ENCODE results near the gene SLC19A1.

SLC19A1 gene

GRCh38 chr21:45546636-45547544, 4.7 kb upstream of the SLC19A1 start:
- no peak overlapping the region for H3K4ac ChIP-seq (ENCODE audit: low read depth in 1 of 2, low read length in 2 of 2)
- peaks cover 0 to 24% of the 10 kb centered on the region in 2 experiments for H3K27me3 ChIP-seq (ENCODE audit: control insufficient read depth in 1 of 2, insufficient read depth in 1 of 2, low read length in 2 of 2)
- WGBS = 90% methylated on average over 14 of the region's 16 CpGs
- no peak overlapping the region for H2AK5ac ChIP-seq (ENCODE audit: low read length, severe bottlenecking)
- no peak overlapping the region for H2BK15ac ChIP-seq (ENCODE audit: low read depth, poor library complexity, severe bottlenecking)
- no peaks in the 10 kb centered on the region for H3K36me3 ChIP-seq (ENCODE audit: control insufficient read depth in 1 of 2, insufficient read depth in 2 of 2, low read depth in 1 of 2, low read length in 2 of 2)
- H3K79me1 ChIP-seq (replicated peaks; ENCODE audit: low read length, poor library complexity, severe bottlenecking) = no peaks in the 10 kb centered on the region
- peaks cover 18% of the 10 kb centered on the region for H3K4me1 ChIP-seq (ENCODE audit: control insufficient read depth, insufficient read depth, low read depth, low read length)
- H3K4me2 ChIP-seq (ENCODE audit: low read length, poor library complexity, severe bottlenecking) = no peak overlapping the region
- no peak for DNase-seq
- no peaks in the 10 kb centered on the region for H3K9me3 ChIP-seq (ENCODE audit: control insufficient read depth, low read length)
- H3K27ac ChIP-seq (ENCODE audit: low read length, poor library complexity, severe bottlenecking) = no peak overlapping the region
- no peak overlapping the region for H4K91ac ChIP-seq (ENCODE audit: low read length)
- H2BK120ac ChIP-seq (ENCODE audit: low read depth, low read length) = no peak overlapping the region
- H3K18ac ChIP-seq (ENCODE audit: low read depth in 1 of 2, low read length in 2 of 2) = no peak overlapping the region
- no peak overlapping the region for H2AFZ ChIP-seq (ENCODE audit: low read depth, low read length)
- H4K8ac ChIP-seq (ENCODE audit: low read length) = no peak overlapping the region
- H3K23ac ChIP-seq (ENCODE audit: low read length in 2 of 2) = no peak overlapping the region
- H3K14ac ChIP-seq (ENCODE audit: low read length in 2 of 2) = no peak overlapping the region
- H3K9ac ChIP-seq (ENCODE audit: low read length) = no peak overlapping the region
- H3K4me3 ChIP-seq (ENCODE audit: insufficient read depth in 1 of 2, low read depth in 1 of 2, low read length in 2 of 2) = no peak overlapping the region
- no peak overlapping the region for H2BK5ac ChIP-seq (ENCODE audit: low read depth, low read length, poor library complexity, severe bottlenecking)
- no peak overlapping the region for H2BK12ac ChIP-seq (ENCODE audit: low read length in 2 of 2)

- no peak overlapping the region for H3K4ac ChIP-seq (ENCODE audit: low read depth in 1 of 2, low read length in 2 of 2)
- no peak overlapping the region for H3K27ac ChIP-seq (ENCODE audit: low read length, poor library complexity, severe bottlenecking)
- no peaks in the 10 kb centered on the region for H3K79me1 ChIP-seq (replicated peaks; ENCODE audit: low read length, poor library complexity, severe bottlenecking)
- H2AK5ac ChIP-seq (ENCODE audit: low read length, severe bottlenecking) = no peak overlapping the region
- H4K8ac ChIP-seq (ENCODE audit: low read length) = no peak overlapping the region
- H3K4me1 ChIP-seq (ENCODE audit: control insufficient read depth, insufficient read depth, low read depth, low read length) = peaks cover 24% of the 10 kb centered on the region
- no peaks in the 10 kb centered on the region for H3K36me3 ChIP-seq (ENCODE audit: control insufficient read depth in 1 of 2, insufficient read depth in 2 of 2, low read depth in 1 of 2, low read length in 2 of 2)
- no peak overlapping the region for H2BK5ac ChIP-seq (ENCODE audit: low read depth, low read length, poor library complexity, severe bottlenecking)
- H3K4me2 ChIP-seq (ENCODE audit: low read length, poor library complexity, severe bottlenecking) = no peak overlapping the region
- 96% methylated on average over 22 of the region's 22 CpGs for WGBS
- no peak overlapping the region for H2BK12ac ChIP-seq (ENCODE audit: low read length in 2 of 2)
- no peaks in the 10 kb centered on the region for H3K9me3 ChIP-seq (ENCODE audit: control insufficient read depth, low read length)
- H2AFZ ChIP-seq (ENCODE audit: low read depth, low read length) = no peak overlapping the region
- no peak overlapping the region for H3K18ac ChIP-seq (ENCODE audit: low read depth in 1 of 2, low read length in 2 of 2)
- H3K9ac ChIP-seq (ENCODE audit: low read length) = no peak overlapping the region
- no peak overlapping the region for H2BK15ac ChIP-seq (ENCODE audit: low read depth, poor library complexity, severe bottlenecking)
- H3K23ac ChIP-seq (ENCODE audit: low read length in 2 of 2) = no peak overlapping the region
- H3K4me3 ChIP-seq (ENCODE audit: insufficient read depth in 1 of 2, low read depth in 1 of 2, low read length in 2 of 2) = no peak overlapping the region
- no peak overlapping the region for H3K14ac ChIP-seq (ENCODE audit: low read length in 2 of 2)
- H4K91ac ChIP-seq (ENCODE audit: low read length) = no peak overlapping the region
- no peak overlapping the region for H2BK120ac ChIP-seq (ENCODE audit: low read depth, low read length)
- peaks cover 0 to 24% of the 10 kb centered on the region in 2 experiments for H3K27me3 ChIP-seq (ENCODE audit: control insufficient read depth in 1 of 2, insufficient read depth in 1 of 2, low read length in 2 of 2)
- no peak for DNase-seq
Observed at GRCh38 chr21:45545691-45546531, 3.7 kb upstream of the SLC19A1 start.

DNA sequence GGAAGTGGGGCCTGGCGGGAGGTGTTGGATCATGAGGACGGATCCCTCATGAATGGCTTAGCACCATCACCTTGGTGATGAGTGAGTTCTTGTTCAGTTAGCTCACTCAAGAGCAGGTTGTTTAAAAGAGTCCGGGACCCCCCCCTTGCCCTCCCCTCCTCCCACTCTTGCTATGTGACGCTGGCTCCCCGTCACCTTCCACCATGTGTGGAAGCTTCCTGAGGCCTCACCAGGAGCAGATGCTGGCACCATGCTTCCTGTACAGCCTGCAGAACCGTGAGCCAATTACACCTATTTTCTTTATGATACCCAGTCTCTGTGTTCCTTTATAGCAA, 3.0 kb upstream of the SLC19A1 start:
- no peaks in the 10 kb centered on the region for H3K36me3 ChIP-seq (ENCODE audit: control insufficient read depth in 1 of 2, insufficient read depth in 2 of 2, low read depth in 1 of 2, low read length in 2 of 2)
- no peak overlapping the region for H3K14ac ChIP-seq (ENCODE audit: low read length in 2 of 2)
- no peak overlapping the region for H3K27ac ChIP-seq (ENCODE audit: low read length, poor library complexity, severe bottlenecking)
- H3K79me1 ChIP-seq (replicated peaks; ENCODE audit: low read length, poor library complexity, severe bottlenecking) = peaks cover under 1% of the 10 kb centered on the region
- H2BK120ac ChIP-seq (ENCODE audit: low read depth, low read length) = no peak overlapping the region
- no peak overlapping the region for H3K4me3 ChIP-seq (ENCODE audit: insufficient read depth in 1 of 2, low read depth in 1 of 2, low read length in 2 of 2)
- H4K91ac ChIP-seq (ENCODE audit: low read length) = no peak overlapping the region
- H2BK5ac ChIP-seq (ENCODE audit: low read depth, low read length, poor library complexity, severe bottlenecking) = no peak overlapping the region
- no peak overlapping the region for H3K18ac ChIP-seq (ENCODE audit: low read depth in 1 of 2, low read length in 2 of 2)
- H2BK15ac ChIP-seq (ENCODE audit: low read depth, poor library complexity, severe bottlenecking) = no peak overlapping the region
- no peak overlapping the region for H2BK12ac ChIP-seq (ENCODE audit: low read length in 2 of 2)
- H2AK5ac ChIP-seq (ENCODE audit: low read length, severe bottlenecking) = no peak overlapping the region
- DNase-seq = no peak
- H2AFZ ChIP-seq (ENCODE audit: low read depth, low read length) = no peak overlapping the region
- no peak overlapping the region for H3K4ac ChIP-seq (ENCODE audit: low read depth in 1 of 2, low read length in 2 of 2)
- H3K4me2 ChIP-seq (ENCODE audit: low read length, poor library complexity, severe bottlenecking) = no peak overlapping the region
- H4K8ac ChIP-seq (ENCODE audit: low read length) = no peak overlapping the region
- 96% methylated on average over 6 of the region's 6 CpGs for WGBS
- H3K27me3 ChIP-seq (ENCODE audit: control insufficient read depth in 1 of 2, insufficient read depth in 1 of 2, low read length in 2 of 2) = peaks cover 0 to 24% of the 10 kb centered on the region in 2 experiments
- peaks cover 20% of the 10 kb centered on the region for H3K4me1 ChIP-seq (ENCODE audit: control insufficient read depth, insufficient read depth, low read depth, low read length)
- H3K23ac ChIP-seq (ENCODE audit: low read length in 2 of 2) = no peak overlapping the region
- H3K9ac ChIP-seq (ENCODE audit: low read length) = no peak overlapping the region
- no peaks in the 10 kb centered on the region for H3K9me3 ChIP-seq (ENCODE audit: control insufficient read depth, low read length)

Measured in mesenchymal stem cell (in vitro differentiated cells and primary cell).